Measurements from ENCODE around the gene FAM171A1. TPM values are rescaled to one million over a fixed set of nuclear protein-coding genes. Genes with fewer than 3 reads are reported as not detected.

The FAM171A1 gene
- total RNA-seq, 2 donors from 2014 or later, result 22.1 to 29.1 TPM

DNA sequence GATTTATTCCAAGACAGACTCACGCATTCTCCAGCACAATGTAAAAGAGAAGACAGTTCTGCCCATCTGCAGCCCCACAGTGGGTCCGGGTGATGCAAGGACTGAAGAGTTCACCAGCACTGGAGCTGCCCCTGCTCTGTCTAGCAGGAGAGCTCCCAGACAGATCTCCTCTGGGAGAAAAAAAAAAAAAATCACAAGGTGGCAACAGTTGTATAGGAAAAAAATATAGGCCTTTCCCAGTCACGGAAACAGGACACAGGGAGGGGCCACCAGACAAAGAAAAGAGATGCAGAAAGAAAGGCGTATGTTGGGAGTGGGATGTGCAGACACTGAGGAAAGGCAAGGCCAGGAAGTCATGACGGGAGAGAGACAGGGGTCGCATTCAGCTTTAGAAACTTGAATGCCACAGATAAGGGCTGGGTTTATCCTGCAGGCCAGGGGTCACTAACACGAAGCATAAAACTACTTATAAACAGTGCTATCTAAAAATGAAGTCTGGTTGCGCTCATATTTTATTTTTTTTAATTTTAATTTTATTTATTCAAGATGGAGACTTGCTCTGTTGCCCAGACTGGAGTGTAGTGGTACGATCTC lies 54.1 kb downstream of the FAM171A1 start:
- ATAC-seq (no peak), DNase-seq (no peak)
- Histone ChIP-seq H3K36me3 (replicated peaks in 1 of 2; ENCODE audit: insufficient read depth in 1 of 2, low read depth in 2 of 2) (no peaks in the 10 kb centered on the region), H3K27me3 (no peaks in the 10 kb centered on the region), H3K27ac (no peak overlapping the region), H3K4me3 (no peak overlapping the region), H3K4me1 (peaks cover 38% of the 10 kb centered on the region), H3K9me3 (no peaks in the 10 kb centered on the region)
- WGBS, 2 donors, result 95% methylated on average over 9 of the region's 9 CpGs
- intact Hi-C loops (cut with DNase I), result no loop called here
- TF ChIP-seq CTCF (IDR thresholded peaks at IDR 0.05), result no peak
- no peak for TF ChIP-seq POLR2A (IDR thresholded peaks at IDR 0.05)

DNA sequence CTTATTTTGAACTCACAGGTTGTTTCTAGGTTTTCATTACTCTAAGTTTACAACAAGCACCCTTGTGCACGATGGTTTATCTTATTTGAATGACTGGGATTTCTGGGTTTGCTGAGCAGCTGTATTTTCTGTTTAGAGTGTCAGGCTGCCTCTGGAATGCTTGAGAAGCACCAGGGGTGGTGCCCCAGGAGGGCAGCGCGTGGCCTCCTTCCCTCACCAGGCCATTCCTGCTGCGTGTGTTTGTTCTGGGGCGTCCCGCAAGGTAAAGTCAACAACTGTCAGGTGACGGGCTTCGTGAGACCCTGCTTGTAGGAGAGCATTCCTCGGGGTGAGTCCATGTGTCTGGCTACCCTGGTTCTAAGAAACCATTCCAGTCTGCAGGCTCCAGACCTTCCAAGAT lies 54.9 kb downstream of the FAM171A1 start:
- TF ChIP-seq POLR2A (IDR thresholded peaks at IDR 0.05), result no peak
- TF ChIP-seq CTCF (IDR thresholded peaks at IDR 0.05), result no peak
- WGBS, 2 donors, result 28 to 32% methylated on average over 9 of the region's 9 CpGs

DNA sequence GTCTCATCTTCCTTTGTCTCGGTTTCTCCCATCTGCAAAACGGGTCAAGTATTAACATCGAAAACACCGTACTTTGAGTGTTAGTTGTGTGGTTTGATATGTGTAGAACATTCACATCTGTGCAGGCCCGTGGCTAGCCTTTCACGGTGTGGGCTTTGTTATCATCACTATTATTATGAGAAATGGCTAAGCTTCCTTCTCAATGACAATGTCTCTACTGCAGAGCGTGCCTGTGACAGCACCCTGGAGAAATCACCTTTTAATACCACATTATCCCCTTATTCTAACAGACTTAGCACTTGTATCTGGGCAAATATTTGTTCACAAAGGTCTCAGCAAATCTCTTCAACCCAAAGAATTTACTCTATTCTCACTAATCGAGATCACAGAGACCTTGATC lies 55.8 kb downstream of the FAM171A1 start:
- 75 to 81% methylated on average over 8 of the region's 8 CpGs for WGBS, 2 donors
- no peaks in the 10 kb centered on the region for H3K27me3 ChIP-seq
- no peak overlapping the region for H3K27ac ChIP-seq
- H3K4me1 ChIP-seq, result peaks cover 33% of the 10 kb centered on the region
- intact Hi-C loops (cut with DNase I), result no loop called here
- ATAC-seq (no peak), DNase-seq (no peak)
- H3K9me3 ChIP-seq, result no peaks in the 10 kb centered on the region
- no peak overlapping the region for H3K4me3 ChIP-seq
- TF ChIP-seq POLR2A (IDR thresholded peaks at IDR 0.05) (no peak), CTCF (IDR thresholded peaks at IDR 0.05) (no peak)
- H3K36me3 ChIP-seq (replicated peaks in 1 of 2; ENCODE audit: insufficient read depth in 1 of 2, low read depth in 2 of 2), result no peaks in the 10 kb centered on the region

More for the DNA sequence above, 54.9 kb downstream of the FAM171A1 start:
- peaks cover 34% of the 10 kb centered on the region for H3K4me1 ChIP-seq
- intact Hi-C loops (cut with DNase I), result no loop called here
- H3K4me3 ChIP-seq, result no peak overlapping the region
- no peaks in the 10 kb centered on the region for H3K9me3 ChIP-seq
- H3K27me3 ChIP-seq, result no peaks in the 10 kb centered on the region
- H3K27ac ChIP-seq, result peak overlapping the region in 1 of 4 donors; percentile 31
- H3K36me3 ChIP-seq (replicated peaks in 1 of 2; ENCODE audit: insufficient read depth in 1 of 2, low read depth in 2 of 2), result no peaks in the 10 kb centered on the region
- peak in 1 of 4 donors; percentile 13 for DNase-seq
- ATAC-seq, result peak; percentile 9

DNA sequence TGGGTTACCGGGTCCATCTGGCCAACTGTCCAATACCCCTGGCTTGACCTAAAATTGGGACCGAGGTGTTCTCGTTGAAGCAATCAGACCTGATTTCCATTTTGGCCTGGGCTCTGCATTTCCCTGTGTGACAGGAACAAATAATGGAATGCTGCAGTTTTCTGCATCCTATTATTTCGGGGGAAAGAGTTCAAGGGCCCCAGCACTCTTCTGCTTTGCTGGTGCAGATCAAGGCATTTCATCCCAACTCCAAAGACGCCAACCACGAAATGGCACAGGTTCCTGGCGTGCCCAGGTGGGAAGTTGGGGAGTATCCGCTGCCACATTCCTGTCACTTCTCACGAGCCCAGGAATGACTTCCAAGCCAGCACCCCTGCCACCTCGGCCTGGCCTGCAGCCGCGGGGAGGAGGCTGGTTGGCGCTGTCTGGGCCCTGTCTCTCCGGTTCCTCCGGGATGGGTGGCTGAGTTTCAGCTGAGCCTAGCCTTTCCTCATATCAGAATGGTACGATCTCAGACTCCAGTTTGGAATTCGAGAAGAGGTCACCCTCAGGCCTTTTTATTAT lies 56.5 kb downstream of the FAM171A1 start:
- Histone ChIP-seq H3K36me3 (replicated peaks in 1 of 2; ENCODE audit: insufficient read depth in 1 of 2, low read depth in 2 of 2) (no peaks in the 10 kb centered on the region), H3K4me3 (no peak overlapping the region), H3K27me3 (no peaks in the 10 kb centered on the region), H3K9me3 (no peaks in the 10 kb centered on the region), H3K4me1 (peaks cover 40% of the 10 kb centered on the region), H3K27ac (peak overlapping the region in 1 of 4 donors; percentile 54)
- no peak for DNase-seq
- no peak for ATAC-seq
- intact Hi-C loops (cut with DNase I), result no loop called here
- WGBS, 2 donors, result 93 to 94% methylated on average over 13 to 16 of the region's 17 CpGs
- TF ChIP-seq CTCF (IDR thresholded peaks at IDR 0.05) (no peak), POLR2A (IDR thresholded peaks at IDR 0.05) (no peak)

- TF ChIP-seq POLR2A (IDR thresholded peaks at IDR 0.05), result no peak
- TF ChIP-seq CTCF (IDR thresholded peaks at IDR 0.05), result no peak
- H3K27ac ChIP-seq, result peak overlapping the region in 2 of 4 donors; percentile 51 to 54
- ATAC-seq, result no peak
- DNase-seq, result no peak
- no peaks in the 10 kb centered on the region for H3K27me3 ChIP-seq
- H3K9me3 ChIP-seq, result no peaks in the 10 kb centered on the region
- intact Hi-C loops (cut with DNase I), result no loop called here
- WGBS, 2 donors, result 54 to 59% methylated on average over 13 of the region's 13 CpGs
- H3K4me3 ChIP-seq, result no peak overlapping the region
- peaks cover 47% of the 10 kb centered on the region for H3K4me1 ChIP-seq
- H3K36me3 ChIP-seq (replicated peaks in 1 of 2; ENCODE audit: insufficient read depth in 1 of 2, low read depth in 2 of 2), result no peaks in the 10 kb centered on the region
Measured at GRCh38 chr10:15313843-15314242, 57.2 kb downstream of the FAM171A1 start.

Measured in body of pancreas (tissue), 4 donors.